Activated B cell treated with CpG ODN at 0.5 μM for 24 hours (primary cell): ENCODE data around the gene XDH. TPM values are rescaled to one million over a fixed set of nuclear protein-coding genes. Genes with fewer than 3 reads are reported as not detected.

ENCODE experiments used
- ATAC-seq: fragments of 200-7000 bp; cut with Tn5 transposase; one replicate; pipeline ENCODE4 v1.10.0; 2021; ENCODE audit warnings: low read depth, mild to moderate bottlenecking, moderate library complexity
- CTCF ChIA-PET: fragments of 350-600 bp; sonication (Branson Sonifier 250); formaldehyde crosslinking; loops from one replicate; lab custom pipeline; 2021; ENCODE audit warnings: antibody characterized with exemption; lab: Charles Lee
- POLR2A ChIA-PET: fragments of 350-600 bp; sonication (Branson Sonifier 250); formaldehyde crosslinking; loops from one replicate; lab custom pipeline; 2021; ENCODE audit warnings: antibody characterized with exemption; lab: Charles Lee
- DNase-seq: peaks from one replicate; pipeline ENCODE4 v3.0.0; 2022
- H3K27ac Mint-ChIP-seq: one replicate; pipeline ENCODE4 v1.8.0; 2020; ENCODE audit warnings: mixed read lengths
- H3K27me3 Mint-ChIP-seq: one replicate; pipeline ENCODE4 v1.8.0; 2021; ENCODE audit warnings: mixed read lengths
- H3K36me3 Mint-ChIP-seq: one replicate; pipeline ENCODE4 v1.8.0; 2021; ENCODE audit warnings: low read depth, mixed read lengths
- H3K4me1 Mint-ChIP-seq: one replicate; pipeline ENCODE4 v1.8.0; 2021; ENCODE audit warnings: mixed read lengths
- H3K4me3 Mint-ChIP-seq: one replicate; pipeline ENCODE4 v1.8.0; 2020; ENCODE audit warnings: mild to moderate bottlenecking, mixed read lengths
- H3K9me3 Mint-ChIP-seq: one replicate; pipeline ENCODE4 v1.8.0; 2020; ENCODE audit warnings: mixed read lengths
- intact Hi-C: fragments of 100-400 bp; cut with micrococcal nuclease; formaldehyde crosslinking; loops from one replicate; pipeline ENCODE4 v1.15.1; 2024
- total RNA-seq: library from RNA; stranded (reverse); gene quantifications from 2 replicates; pipeline ENCODE4 v1.2.3, GENCODE V29; 2022
- TF ChIP-seq, protein P1 (sequence below): fragments of 200-600 bp; IDR thresholded peaks from one replicate; pipeline ENCODE4 v1.8.0; 2022; ENCODE audit warnings: antibody characterized with exemption, mild to moderate bottlenecking

XDH gene
- total RNA-seq, 1 donor from 2014 or later, result not detected

DNA sequence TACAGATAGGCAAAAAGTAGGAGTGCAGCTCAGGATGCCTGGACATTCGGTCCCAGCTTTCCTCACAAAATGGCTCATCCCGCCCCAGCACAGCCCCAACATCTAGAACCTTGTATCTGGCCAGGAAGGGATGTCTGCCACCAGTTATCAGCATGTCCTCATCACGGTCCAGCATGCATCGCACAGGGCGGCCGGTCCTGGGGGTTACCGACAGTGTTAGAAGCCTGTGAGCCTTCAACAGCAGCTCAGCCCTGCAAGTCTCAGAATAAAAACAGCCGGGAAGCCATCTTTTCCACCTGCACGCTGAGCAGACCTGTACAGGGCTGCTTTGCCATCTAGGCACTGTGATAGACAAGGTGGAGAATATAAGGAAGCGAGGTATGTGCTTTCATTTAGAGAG, 49.2 kb downstream of the XDH start:
- intact Hi-C loops, result no loop called here
- H3K9me3 Mint-ChIP-seq, result no peaks in the 10 kb centered on the region
- no peaks in the 10 kb centered on the region for H3K4me1 Mint-ChIP-seq
- CTCF ChIA-PET, result no interaction called here
- TF ChIP-seq, protein P1, sequence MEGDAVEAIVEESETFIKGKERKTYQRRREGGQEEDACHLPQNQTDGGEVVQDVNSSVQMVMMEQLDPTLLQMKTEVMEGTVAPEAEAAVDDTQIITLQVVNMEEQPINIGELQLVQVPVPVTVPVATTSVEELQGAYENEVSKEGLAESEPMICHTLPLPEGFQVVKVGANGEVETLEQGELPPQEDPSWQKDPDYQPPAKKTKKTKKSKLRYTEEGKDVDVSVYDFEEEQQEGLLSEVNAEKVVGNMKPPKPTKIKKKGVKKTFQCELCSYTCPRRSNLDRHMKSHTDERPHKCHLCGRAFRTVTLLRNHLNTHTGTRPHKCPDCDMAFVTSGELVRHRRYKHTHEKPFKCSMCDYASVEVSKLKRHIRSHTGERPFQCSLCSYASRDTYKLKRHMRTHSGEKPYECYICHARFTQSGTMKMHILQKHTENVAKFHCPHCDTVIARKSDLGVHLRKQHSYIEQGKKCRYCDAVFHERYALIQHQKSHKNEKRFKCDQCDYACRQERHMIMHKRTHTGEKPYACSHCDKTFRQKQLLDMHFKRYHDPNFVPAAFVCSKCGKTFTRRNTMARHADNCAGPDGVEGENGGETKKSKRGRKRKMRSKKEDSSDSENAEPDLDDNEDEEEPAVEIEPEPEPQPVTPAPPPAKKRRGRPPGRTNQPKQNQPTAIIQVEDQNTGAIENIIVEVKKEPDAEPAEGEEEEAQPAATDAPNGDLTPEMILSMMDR, result no peak
- POLR2A ChIA-PET, result no interaction called here
- no peaks in the 10 kb centered on the region for H3K36me3 Mint-ChIP-seq
- ATAC-seq, result no peak
- no peak overlapping the region for H3K27ac Mint-ChIP-seq
- no peak overlapping the region for H3K4me3 Mint-ChIP-seq
- peaks cover 8% of the 10 kb centered on the region for H3K27me3 Mint-ChIP-seq
- DNase-seq, result no peak

- no peaks in the 10 kb centered on the region for H3K9me3 Mint-ChIP-seq
- intact Hi-C loops, result no loop called here
- H3K4me3 Mint-ChIP-seq, result no peak overlapping the region
- ChIA-PET POLR2A (no interaction called here), CTCF (no interaction called here)
- H3K36me3 Mint-ChIP-seq, result no peaks in the 10 kb centered on the region
- TF ChIP-seq, protein P1, result no peak
- ATAC-seq (no peak), DNase-seq (no peak)
- peaks cover 8% of the 10 kb centered on the region for H3K27me3 Mint-ChIP-seq
- H3K4me1 Mint-ChIP-seq, result no peaks in the 10 kb centered on the region
- H3K27ac Mint-ChIP-seq, result no peak overlapping the region
Observed at GRCh38 chr2:31363956-31364750, 50.4 kb downstream of the XDH start.

- H3K9me3 Mint-ChIP-seq, result no peaks in the 10 kb centered on the region
- H3K4me3 Mint-ChIP-seq, result no peak overlapping the region
- ATAC-seq (no peak), DNase-seq (no peak)
- H3K4me1 Mint-ChIP-seq, result no peaks in the 10 kb centered on the region
- H3K36me3 Mint-ChIP-seq, result no peaks in the 10 kb centered on the region
- CTCF ChIA-PET, result no interaction called here
- intact Hi-C loops, result no loop called here
- H3K27ac Mint-ChIP-seq, result no peak overlapping the region
- POLR2A ChIA-PET, result no interaction called here
- TF ChIP-seq, protein P1, result no peak
- peaks cover 11% of the 10 kb centered on the region for H3K27me3 Mint-ChIP-seq
Observed at GRCh38 chr2:31362581-31362980, 52.0 kb downstream of the XDH start.

- H3K36me3 Mint-ChIP-seq, result no peaks in the 10 kb centered on the region
- ATAC-seq, result no peak
- no peaks in the 10 kb centered on the region for H3K4me1 Mint-ChIP-seq
- ChIA-PET POLR2A (no interaction called here), CTCF (no interaction called here)
- TF ChIP-seq, protein P1, result no peak
- no peak for DNase-seq
- intact Hi-C loops, result no loop called here
- H3K27ac Mint-ChIP-seq, result no peak overlapping the region
- H3K27me3 Mint-ChIP-seq, result peaks cover 38% of the 10 kb centered on the region
- no peak overlapping the region for H3K4me3 Mint-ChIP-seq
- H3K9me3 Mint-ChIP-seq, result peaks cover 7% of the 10 kb centered on the region
Observed at GRCh38 chr2:31359229-31359628, 55.3 kb downstream of the XDH start.

DNA sequence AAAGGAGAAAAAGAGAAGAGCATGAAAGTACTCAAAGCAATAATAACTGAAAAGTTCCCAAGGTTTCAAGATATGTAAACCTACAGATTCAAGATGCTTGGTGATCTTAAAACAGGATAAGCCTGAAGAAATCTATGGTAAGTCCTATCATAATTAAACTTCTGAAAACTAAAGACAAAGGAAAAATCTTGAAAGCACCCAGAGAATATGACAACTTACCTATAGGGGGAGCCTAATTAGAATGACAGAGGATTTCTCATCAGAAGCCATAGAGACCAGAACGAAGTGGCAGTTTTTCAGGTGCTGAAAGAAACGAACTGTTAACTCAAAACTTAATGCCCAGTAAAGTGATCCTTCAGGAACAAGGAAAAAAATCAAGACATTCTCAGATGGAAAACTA, 59.7 kb downstream of the XDH start:
- ATAC-seq, result no peak

More for the DNA sequence above, 59.7 kb downstream of the XDH start:
- H3K36me3 Mint-ChIP-seq, result no peaks in the 10 kb centered on the region
- CTCF ChIA-PET, result no interaction called here
- H3K4me1 Mint-ChIP-seq, result no peaks in the 10 kb centered on the region
- H3K27ac Mint-ChIP-seq, result no peak overlapping the region
- H3K9me3 Mint-ChIP-seq, result peaks cover 11% of the 10 kb centered on the region
- H3K27me3 Mint-ChIP-seq, result peaks cover 52% of the 10 kb centered on the region
- intact Hi-C loops, result no loop called here
- no peak overlapping the region for H3K4me3 Mint-ChIP-seq
- TF ChIP-seq, protein P1, result no peak
- no peak for DNase-seq
- POLR2A ChIA-PET, result no interaction called here
